GM18517 (cell line): Measurements from ENCODE around the gene IQSEC1.
A peak's percentile ranks its signal among the peaks of the same experiment; 100 is the strongest.
"Not testable (repeated sequence)": the region's sequence is repeated elsewhere in the genome, so short reads cannot be mapped to it uniquely, and the experiment has no call there.

Experiments used
- ATAC-seq: cut with Tn5 transposase; IDR thresholded peaks from one replicate; pipeline ENCODE4 v1.9.1; 2021; ENCODE audit warnings: mild to moderate bottlenecking, moderate library complexity; ENCODE audit not compliant: unreplicated experiment

The IQSEC1 gene

DNA sequence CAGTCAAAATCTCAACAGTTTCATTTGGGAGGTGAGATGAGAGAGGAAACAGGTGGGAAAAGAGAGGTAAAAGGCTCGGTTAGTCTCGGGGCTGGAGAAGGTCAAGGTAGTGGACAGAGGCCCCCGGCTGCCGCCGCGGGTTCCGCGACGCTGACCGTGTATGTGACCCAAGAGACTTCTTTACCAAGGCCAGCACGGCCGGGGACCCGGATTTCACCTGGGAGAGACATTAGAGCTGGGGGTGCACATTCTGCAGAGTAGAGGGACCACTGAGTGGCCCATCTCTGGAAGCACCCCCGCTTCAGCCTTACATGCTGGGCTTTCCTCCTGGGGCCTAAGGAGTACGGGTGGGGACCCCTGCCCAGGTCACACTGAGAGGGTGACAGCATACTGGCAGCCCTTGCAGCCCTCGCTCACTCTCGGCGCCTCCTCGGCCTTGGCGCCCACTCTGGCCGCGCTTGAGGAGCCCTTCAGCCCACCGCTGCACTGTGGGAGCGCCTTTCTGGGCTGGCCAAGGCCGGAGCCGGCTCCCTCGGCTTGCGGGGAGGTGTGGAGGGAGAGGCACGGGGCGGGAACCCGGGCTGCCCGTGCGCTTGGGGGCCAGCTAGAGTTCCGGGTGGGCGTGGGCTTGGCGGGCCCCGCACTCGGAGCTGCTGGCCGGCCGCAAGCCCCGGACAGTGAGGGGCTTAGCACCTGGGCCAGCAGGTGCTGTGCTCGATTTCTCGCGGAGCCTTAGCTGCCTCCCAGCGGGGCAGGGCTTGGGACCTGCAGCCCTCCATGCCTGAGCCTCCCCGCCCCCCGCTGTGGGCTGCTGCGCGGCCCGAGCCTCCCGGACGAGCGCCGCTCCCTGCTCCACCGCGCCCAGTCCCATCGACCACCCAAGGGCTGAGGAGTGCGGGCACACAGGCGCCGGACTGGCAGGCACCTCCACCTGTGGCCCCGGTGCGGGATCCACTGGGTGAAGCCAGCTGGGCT lies 190.6 kb downstream of the IQSEC1 start:
- no peak for ATAC-seq

DNA sequence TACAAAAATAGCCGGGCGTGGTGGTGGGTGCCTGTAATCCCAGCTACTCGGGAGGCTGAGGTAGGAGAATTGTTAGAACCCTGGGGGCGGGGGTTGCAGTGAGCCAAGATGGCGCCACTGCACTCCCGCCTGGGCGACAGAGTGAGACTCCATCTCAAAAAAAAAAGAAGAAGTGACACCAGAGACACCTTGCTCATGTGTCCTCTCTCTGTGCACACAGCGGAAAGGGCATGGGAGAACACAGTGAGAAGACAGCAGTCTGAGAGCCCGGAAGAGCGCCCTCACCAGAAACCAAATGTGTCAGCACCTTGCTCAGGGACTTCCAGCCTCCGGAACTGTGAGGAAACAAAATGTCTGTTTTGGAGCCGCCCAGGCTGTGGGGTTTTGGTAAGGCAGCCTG lies 191.4 kb downstream of the IQSEC1 start:
- peak; percentile 64 for ATAC-seq

- ATAC-seq: no peak
Observed at GRCh38 chr3:12879191-12879815, 193.9 kb downstream of the IQSEC1 start.

DNA sequence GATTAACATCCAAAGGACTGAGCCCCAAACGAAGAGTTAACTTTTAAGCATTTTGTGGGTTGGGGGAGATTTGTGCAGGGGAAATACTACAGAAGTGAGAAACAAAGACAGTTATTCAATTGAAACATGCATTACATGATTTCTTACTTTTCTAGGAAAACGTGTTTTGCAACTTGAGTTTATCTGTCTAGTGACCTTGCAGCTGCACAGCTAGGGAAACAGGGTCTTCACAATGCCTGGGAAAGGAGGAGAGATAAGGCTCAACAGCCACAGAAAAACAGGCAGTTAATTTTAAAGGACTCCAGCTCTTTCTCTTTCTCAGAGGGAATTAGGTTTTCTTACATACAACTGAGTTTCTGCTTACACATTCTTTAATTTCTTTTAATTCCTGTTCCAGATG lies 194.5 kb downstream of the IQSEC1 start:
- not testable (repeated sequence) for ATAC-seq

GRCh38 chr3:12878141-12878574 lies 195.1 kb downstream of the IQSEC1 start:
- no peak for ATAC-seq

DNA sequence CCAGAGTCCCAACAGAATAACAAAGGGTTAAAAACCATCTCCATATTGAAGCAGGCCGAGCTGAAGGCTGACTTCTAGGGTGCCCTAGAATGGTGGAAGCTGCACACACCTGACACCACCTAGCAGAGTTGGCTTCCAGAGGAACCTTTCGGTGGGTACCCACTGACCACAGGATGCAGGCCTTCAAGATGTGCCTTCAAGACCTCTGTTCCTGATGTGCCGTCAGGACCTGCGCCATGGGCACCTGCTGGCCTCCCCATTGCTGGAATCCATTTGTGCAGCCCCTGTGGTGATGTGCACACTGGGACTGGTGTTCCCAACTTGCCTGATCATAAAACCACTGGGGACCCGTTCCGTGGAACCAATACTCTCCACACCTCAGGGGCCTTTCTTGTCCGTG lies 196.2 kb downstream of the IQSEC1 start:
- ATAC-seq: no peak

- ATAC-seq: no peak
Observed at GRCh38 chr3:12875857-12876836, 197.1 kb downstream of the IQSEC1 start.

GRCh38 chr3:12871404-12871983 lies 201.7 kb downstream of the IQSEC1 start:
- ATAC-seq: no peak

DNA sequence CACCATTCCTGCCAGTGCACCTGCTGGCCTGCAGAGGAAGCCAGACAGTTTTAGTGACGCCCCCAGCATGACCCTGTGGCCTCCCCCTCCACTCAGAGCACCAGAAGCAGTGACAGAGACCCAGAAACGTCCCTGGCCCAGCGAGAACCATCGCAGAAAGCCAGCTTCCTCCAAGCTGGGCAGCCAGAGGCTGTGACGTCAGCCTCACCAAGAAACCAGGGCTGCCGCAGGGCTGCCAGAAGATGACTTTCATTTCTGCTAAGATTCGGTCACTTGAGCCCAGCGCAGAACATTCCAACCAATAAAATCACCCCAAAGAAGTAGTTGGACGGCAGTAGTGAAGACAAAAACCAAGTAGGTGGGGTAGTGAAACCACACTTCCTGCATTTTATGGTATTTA lies 202.3 kb downstream of the IQSEC1 start:
- no peak for ATAC-seq

DNA sequence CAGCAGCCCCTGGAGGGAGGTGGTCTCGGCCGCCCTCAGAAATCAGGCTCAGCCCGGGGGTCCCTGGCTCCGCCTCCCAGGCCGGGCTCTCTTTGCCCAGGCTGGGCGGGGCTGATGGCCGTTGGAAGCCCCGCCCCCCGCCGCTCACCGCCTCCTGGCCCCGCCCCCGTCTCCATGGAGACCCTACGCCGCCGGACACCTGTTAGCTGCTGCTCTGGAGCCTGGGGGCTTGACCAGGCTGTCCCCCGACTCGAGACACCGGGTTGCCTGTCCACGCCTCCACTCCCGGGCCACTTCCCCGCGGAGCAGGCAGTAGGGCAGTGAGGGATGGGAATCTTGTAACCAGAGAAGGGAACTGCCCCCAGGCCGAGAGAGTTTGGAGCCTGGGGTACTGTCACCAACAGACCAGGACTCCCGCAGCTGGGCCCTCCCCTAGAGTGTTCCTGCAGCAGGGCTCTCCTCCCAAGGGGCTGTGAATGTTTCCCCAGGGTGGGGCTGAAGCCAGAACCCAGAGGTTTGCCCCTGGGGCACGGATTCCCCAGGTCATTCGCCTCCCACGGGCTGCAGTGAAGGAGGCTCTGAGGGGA lies 204.1 kb downstream of the IQSEC1 start:
- no peak for ATAC-seq

DNA sequence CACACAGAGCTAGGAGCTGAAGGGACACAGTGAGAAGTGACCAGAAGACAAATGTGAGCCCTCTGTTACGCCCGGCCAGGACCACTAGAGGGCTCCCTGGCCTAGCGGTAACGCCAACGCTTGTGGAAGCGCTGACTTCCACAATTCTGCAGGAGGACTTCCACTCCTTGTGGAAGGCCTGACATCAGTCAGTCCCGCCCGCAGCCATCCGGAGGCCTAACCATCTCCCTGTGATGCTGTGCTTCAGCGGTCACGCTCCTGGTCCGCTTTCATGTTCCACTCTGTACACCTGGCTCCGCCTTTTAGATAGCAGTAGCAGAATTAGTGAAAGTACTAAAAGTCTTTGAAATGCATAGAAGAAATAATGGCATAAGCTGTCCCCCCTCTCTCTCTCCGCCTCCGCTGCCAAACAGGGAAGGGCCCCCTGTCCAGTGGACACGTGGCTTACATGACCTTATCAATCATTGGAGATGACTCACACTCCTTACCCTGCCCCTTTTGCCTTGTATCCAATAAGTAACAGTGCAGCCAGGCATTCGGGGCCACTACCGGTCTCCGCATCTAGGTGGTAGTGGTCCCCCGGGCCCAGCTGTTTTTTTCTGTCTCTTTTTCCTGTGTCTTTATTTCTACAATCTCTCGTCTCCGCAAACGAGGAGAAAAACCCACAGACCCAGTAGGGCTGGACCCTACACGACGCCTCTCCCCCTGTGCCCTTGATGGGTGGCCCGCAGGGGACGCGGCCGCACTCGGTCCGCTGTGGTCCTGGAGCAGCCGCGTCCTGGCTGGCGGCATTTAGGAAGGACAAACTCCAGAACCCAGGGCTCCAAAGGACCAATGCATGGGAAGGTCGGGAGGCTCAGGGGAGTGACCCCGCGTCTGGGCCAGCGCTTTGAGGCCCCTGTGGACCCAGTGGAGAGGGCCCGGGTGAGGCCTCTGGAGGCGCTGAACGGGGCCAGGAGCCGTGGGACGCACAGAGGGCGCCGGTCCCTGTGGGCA lies 204.9 kb downstream of the IQSEC1 start:
- ATAC-seq: peak; percentile 76

GRCh38 chr3:12866836-12867235 lies 206.4 kb downstream of the IQSEC1 start:
- no peak for ATAC-seq

GRCh38 chr3:12865271-12865670 lies 208.0 kb downstream of the IQSEC1 start:
- ATAC-seq: no peak

- ATAC-seq: no peak
Observed at GRCh38 chr3:12862387-12862786, 210.8 kb downstream of the IQSEC1 start.

DNA sequence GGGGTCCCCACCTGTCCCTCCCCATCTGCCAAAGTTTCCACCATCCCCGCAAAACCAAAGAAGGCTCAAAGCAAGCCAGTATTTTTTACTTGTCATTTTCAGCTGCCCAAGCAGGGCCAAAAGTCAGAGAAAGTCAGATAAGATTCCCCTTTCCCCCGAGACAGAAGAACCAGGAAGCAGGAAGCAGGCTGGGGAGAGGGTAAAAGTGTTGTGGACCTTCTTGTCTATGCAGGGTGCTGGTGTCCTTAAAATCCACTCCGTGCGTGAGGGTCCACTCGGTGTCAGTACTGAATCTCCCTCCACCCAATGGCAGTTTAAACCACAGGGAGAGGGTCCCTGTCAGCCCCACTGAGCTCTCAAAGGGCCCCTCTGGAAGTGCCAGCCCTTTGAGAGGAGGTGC lies 211.6 kb downstream of the IQSEC1 start:
- no peak for ATAC-seq

GRCh38 chr3:12859840-12860239 lies 213.4 kb downstream of the IQSEC1 start:
- ATAC-seq: no peak

- no peak for ATAC-seq
Observed at GRCh38 chr3:12856626-12857025, 216.6 kb downstream of the IQSEC1 start.

DNA sequence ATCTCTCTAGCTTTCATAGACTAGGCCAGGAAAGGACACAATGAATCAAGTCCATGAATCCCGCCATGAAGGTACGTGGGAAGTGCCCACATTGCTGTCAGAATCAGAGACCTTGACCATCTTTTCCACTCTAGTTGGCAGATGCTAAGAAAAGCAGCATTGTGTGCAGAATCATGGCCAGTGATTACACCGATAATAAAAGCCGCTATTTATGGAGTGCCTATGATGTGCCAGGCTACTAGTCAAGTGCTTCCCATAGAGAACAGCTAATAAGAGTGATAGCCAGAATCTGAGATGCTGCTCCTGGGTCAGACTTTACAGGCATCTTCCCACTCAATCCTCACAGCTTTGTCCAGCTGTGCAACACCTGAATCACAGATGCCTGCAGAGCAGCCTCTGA lies 218.7 kb downstream of the IQSEC1 start:
- no peak for ATAC-seq

- ATAC-seq: not testable (repeated sequence)
Observed at GRCh38 chr3:12853847-12854246, 219.4 kb downstream of the IQSEC1 start.
